NCI-H128 (cell line): ENCODE results near the gene SSC5D.
A peak's percentile ranks its signal among the peaks of the same experiment; 100 is the strongest.

Source experiments
- DNase-seq: peaks from one replicate; lab custom pipeline; 2025; ENCODE audit not compliant: unreplicated experiment; lab: John Stamatoyannopoulos, UW

Gene SSC5D

DNA sequence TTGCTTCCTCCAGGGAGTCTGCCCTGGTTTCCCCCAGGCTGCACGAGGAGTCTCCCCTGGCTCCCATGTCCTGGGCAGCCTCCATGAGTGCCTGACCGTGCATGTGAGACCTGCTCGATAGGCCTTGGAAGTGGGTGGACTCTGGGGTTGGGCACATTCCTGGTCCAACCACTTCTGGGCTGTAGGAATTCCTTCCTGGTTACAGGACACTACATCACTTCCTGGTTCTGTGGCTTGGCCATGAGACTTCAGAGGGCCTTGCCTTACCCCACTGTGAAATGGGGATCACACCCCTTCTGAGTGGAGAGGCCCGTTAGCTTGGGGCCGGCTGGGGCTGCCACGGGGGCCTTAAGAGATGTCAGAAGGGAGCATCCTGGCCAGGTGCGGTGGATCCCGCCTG, 15.8 kb upstream of the SSC5D start:
- no peak for DNase-seq

DNA sequence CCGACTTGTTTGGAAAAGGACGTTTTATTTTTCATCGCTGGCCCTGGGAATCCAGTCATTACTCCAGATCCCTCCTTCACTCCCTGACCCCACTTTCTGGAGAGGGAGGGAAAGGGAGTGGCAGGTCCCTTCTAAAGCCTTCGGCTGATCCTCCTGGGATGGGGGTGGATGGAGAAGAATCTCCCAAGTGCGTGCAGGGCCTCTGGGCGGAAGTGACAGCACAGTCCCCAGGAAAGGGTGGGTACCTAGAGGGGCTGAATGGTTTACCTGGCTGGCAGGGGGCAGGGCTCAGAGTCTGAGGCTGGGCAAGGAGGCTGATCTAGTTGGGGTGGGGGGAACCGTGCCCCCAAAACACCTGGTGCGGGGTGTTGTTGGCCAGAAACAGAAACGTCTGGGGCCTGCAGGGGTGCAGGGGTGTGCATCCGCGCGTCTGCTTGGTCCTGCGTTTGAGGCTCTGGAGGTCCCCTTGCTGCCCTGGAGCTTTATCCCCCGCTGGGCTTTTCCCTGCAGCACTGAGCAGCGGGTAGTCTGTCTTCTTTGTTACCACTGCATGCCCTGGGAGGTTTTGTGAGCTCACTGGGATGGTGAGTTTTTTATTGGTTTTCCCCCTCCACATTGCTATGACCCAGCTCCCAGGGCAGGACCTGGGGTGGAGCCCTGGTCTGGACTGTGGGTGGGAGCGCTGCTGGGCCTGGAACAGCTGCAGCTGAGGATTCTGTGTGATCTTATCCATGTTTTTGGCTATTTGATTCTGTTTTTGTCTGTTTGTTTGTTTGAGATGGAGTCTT, 14.8 kb upstream of the SSC5D start:
- no peak for DNase-seq

DNA sequence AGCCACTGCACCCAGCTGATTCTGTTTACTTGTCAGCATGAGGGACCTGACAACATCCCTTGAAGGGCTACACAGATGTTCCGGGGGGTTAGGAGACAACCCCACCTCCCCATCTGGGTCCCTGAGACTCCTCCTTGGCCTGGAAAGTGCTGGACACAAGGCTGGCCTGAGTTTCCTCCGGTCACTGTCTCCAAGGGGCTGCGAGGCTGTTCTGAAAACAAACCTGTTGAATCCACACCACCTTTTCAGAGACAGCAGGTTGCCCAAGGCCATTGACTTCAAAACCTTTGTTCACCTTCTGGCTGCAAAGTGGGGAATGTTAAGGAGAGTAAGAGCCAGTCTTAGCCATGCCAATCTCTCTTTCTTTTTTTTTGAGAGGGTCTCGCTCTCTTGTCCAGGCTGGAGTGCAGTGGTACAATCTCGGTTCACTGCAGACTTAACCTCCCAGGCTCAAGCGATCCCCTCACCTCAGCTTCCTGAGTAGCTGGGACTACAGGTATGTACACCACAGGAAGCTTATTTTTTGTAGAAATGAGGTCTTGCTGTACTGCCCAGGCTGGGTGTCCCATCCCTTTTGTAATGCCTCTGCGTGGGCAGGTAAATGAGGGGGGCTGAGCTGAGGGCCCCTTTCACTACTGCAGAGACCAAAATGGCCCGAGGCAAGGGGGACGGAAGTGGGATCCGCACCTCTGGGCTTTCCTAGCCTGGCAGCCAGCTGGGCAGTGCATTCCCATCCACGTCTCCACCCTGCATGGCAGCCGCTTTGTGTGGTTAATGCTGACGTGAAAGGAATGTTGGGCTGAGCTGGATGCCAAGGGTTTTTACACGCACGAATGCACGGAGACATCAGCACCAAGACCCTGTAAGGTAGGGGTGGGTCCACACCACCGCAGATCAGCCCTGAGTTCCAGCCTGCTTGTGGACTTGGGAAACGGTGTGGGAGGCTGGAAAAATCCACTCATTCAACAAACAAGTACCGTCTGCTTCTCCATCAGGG, 13.7 kb upstream of the SSC5D start:
- DNase-seq = no peak

DNA sequence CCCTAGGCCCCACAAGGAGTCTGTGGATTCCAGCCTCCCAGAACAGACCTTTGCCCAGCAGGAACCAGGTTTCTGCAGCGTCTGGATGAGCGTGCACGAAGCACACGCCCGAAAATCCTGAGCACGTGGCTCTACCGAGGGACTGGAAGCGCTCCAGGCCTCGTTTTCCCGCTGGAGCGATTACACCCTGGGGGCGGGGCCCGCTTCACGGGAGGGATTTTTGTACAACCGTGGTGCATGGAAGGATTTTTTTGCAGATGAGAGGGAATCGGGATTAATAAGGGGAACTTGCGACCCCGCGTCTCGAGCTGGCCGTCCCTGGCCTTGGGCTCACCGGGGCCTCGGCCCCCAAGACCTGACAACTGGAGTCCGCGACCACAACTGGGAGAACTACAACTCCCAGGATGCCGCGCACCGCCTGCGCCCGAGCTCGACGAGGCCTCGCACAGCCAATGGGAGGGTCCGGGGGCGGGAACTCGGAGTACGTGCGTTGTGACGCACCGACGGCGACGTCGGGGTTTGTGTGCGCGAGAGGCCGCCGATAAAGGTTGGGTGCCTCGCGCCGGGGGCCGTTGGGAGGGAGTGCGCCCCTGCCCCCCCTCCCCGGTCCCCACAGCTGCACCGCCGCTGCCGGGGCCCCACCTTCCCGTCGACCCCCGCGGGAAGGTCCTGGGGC, 12.0 kb upstream of the SSC5D start, which contains the start of gene ZNF628:
TSS of gene ZNF628 (plus strand) at position 518 of the 676 bp plus-strand sequence. CDS start 3,294 bp downstream, outside the sequence.
- DNase-seq = peak; percentile 96

DNA sequence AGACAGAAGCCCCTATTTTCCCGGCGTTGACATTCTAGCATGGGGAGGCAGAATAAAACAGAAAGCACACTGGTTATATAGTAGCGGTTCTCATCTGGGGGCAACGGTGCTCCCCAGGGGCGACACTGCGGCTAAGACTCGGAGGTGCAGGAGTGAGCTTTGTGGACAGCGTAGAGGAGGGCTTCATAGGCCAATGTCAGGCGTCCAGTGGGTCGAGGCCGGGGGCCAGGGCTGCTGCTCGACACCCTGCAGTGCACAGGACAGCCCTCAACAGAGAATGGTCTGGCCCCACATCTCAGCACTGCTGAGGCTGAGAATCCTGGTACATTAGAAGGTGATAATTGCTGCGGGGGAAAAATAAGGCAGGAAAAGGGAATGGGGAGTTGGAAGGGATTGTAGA, 10.3 kb upstream of the SSC5D start:
- DNase-seq = no peak

DNA sequence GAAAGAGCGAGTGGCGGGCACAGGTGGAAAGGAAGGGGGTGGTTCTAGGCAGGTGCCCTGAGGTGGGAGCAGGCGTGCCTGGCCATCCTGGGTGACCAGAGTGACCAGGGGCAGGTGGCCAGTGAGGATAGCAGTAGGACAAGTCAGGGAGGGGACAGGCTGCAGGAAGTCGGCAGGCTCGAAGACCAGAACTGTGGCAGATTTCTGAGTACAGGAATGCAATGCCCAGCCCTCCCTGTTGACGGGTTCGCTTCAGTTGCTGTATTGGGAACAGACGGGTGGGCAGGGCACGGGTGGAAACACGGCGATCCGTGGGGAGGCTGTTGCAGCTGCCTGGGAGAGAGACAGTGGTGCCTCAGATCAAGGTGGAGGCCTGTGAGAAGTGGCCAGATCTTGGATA, 9.9 kb upstream of the SSC5D start:
- DNase-seq = no peak

DNA sequence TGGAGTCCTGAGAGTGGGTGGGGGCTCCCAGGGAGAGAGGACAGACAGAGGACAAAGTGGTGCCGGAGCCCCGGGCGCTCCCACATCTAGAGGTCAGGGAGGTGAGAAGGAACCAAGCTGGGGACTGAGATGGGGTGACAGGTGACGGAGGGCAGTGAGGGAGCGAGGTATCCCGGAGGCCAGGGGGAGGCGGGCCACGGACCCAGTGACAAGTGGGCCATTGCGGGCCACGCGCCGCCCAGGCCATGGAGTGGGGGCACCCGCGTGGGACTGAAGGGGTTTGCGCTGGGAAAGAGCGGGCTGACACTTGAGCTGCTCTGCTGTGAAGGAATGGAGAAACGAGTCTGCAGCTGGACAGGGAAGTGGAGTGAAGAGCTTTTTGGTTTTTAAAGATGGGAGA, 9.2 kb upstream of the SSC5D start:
- no peak for DNase-seq

DNA sequence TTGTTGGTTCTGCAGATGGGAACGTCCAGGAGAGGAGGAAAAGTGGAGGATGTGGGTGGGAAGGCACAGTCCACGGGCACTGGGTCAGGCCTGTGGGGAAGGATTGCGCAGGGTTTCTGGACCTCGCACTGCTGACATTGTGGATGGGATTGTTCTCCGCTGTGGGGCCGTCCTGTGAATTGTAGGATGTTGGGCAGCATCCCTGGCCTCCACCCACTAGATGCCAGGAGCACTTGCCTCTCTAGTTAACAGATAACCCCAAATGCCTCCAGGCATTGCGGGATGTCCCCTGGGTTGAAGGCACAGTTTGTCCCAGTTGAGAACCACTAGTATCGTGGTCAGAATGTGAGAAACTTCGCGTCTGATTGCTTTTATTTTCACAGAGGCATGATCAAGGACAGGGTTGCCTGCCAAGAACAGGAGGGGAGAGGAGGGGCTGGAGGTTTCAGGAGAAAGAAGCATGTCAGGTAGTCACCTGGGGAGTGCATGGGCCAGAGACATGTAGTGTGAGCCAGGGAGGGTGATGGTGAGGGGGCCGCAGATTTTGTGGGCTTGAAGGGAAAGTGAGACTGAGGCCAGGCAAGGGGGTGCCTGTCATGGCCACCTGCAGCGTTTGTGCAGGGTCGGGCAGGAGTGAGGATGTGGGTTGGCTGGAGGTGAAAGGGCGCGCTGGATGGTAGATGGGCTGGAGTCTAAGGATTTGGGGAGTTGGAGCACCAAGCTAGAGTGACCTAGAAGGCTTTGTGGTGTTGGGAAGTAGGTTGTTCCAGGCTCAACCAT, 8.6 kb upstream of the SSC5D start:
- no peak for DNase-seq

DNA sequence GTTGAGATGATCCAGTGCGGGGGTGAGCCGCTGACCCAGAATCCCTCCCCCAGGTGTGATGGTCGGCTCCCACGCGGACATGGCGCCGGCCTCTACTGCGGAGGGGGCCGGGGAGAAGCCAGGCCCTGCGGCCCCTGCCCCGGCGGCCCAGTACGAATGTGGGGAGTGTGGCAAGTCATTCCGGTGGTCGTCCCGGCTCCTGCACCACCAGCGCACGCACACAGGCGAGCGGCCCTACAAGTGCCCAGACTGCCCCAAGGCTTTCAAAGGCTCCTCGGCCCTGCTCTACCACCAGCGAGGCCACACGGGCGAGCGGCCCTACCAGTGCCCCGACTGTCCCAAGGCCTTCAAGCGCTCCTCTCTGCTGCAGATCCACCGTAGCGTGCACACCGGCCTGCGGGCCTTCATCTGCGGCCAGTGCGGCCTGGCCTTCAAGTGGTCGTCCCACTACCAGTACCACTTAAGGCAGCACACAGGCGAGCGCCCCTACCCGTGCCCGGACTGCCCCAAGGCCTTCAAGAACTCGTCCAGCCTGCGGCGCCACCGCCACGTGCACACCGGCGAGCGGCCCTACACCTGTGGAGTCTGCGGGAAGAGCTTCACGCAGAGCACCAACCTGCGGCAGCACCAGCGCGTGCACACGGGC, 7.0 kb upstream of the SSC5D start:
- no peak for DNase-seq

DNA sequence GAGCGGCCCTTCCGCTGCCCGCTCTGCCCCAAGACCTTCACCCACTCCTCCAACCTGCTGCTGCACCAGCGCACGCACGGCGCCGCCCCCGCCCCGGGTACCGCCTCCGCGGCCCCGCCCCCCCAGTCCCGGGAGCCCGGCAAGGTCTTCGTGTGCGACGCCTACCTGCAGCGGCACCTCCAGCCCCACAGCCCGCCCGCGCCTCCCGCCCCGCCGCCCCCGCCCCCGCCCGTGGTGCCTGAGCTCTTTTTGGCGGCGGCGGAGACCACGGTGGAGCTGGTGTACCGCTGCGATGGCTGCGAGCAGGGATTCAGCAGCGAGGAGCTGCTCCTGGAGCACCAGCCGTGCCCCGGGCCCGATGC, 6.5 kb upstream of the SSC5D start:
- DNase-seq = no peak

DNA sequence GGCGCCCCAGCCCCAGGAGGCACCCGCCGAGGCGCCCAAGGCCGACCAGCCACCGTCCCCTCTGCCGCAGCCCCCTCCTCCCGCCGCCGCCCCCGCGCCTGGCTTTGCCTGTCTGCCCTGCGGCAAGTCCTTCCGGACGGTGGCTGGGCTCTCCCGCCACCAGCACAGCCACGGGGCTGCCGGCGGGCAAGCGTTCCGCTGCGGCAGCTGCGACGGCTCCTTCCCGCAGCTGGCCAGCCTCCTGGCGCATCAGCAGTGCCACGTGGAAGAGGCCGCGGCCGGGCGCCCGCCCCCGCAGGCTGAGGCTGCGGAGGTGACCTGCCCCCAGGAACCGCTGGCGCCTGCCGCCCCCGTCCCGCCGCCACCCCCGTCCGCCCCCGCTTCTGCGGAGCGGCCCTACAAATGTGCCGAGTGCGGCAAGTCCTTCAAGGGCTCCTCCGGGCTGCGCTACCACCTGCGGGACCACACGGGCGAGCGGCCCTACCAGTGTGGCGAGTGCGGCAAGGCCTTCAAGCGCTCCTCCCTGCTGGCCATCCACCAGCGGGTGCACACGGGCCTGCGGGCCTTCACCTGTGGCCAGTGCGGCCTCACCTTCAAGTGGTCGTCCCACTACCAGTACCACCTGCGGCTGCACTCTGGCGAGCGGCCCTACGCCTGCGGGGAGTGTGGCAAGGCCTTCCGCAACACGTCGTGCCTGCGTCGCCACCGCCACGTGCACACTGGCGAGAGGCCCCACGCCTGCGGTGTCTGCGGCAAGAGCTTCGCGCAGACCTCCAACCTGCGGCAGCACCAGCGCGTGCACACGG, 5.9 kb upstream of the SSC5D start:
- no peak for DNase-seq

DNA sequence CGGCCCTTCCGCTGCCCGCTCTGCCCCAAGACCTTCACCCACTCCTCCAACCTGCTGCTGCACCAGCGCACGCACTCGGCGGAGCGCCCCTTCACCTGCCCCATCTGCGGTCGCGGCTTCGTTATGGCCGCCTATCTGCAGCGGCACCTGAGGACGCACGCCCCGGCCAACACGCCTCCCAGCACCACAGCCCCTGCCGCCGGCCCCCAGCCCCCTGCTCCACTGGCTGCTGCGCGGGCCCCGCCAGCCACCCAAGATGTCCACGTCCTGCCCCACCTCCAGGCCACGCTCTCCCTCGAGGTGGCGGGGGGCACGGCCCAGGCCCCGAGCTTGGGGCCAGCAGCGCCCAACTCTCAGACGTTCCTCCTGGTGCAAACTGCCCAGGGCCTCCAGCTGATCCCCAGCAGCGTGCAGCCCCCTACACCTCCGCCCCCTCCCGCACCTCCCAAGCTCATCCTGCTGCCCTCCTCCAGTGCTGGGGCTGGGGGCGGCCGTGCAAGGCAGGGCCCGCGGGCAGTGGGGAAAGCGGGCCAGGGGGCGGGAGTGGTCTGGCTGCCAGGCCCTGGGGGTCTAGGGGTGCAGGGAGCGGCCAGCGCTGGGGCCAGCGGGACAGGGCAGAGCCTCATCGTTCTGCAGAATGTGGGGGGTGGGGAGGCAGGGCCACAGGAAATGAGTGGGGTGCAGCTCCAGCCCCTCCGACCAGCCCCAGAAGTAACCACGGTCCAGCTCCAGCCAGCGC, 5.1 kb upstream of the SSC5D start:
- DNase-seq = no peak

DNA sequence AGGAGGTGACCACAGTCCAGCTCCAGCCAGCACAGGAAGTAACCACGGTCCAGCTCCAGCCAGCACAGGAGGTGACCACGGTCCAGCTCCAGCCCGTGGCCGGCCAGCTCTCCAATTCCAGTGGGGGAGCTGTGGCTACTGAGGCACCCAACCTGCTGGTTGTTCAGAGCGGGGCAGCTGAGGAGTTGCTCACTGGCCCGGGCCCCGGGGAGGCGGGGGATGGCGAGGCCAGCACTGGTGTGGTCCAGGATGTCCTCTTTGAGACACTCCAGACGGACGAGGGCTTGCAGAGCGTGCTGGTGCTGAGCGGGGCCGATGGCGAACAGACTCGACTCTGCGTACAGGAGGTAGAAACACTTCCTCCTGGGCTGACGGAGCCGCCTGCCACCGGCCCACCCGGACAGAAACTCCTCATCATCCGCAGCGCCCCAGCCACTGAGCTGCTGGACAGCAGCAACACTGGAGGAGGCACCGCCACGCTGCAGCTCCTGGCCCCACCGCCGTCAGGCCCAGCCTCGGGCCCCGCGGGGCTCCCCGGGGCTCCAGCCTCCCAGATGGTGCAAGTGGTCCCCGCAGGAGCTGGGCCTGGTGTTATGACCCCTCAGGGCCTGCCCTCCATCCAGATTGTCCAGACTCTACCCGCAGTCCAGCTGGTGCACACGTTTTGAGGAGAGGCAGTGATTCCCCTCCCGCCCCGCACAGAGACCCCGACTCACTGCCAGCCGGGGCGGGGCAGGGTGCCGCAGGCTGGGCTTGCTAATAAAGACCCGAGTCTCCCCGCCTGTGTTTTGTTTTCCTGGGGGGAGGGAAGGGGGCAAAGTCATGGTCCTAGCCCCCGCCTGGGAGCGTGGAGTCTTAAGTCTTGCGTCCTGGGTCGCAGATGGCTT, 4.3 kb upstream of the SSC5D start:
- DNase-seq = no peak

DNA sequence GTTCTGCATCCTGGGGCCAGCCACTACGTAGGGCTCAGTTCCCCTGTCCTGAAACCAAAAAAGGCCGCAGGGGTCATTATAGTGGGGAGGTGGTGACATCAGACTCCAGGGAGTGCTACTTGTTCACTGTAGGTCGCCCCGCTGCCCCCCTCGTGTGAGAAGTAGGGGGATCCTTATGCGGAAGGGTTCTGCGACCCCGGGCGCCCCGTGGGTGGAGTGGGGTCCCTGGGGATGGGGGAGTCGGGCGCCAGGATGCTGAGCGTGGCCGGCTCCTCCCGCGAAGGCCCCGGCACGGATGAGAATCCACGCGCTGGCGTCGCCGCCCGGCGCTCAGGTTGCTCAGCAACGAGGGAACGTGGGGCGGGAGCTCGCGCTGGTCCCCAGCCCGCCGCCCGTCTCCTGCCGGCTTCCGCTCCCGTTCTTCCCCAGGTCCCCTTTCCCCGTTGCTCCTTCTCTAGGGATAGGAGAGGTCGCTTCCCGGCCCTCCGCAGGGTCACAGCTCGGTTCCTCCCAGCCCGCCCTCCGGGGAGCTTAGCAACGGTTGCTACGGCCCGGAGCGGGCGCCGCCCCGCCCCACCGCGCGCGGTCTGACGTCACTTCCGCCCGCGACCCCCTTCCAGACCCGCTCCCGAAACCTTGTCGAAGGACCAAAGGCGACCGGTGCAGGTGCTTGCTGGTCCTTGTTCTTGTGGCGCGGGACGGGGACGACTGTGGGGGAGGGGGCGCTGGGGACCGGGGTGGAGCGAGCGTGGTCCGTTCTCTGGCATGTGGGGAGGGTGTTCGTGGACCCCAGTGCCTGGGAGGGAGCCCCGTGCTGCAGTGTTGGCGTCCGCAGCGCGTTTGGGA, 3.4 kb upstream of the SSC5D start, which contains the start of gene NAT14:
TSS of gene NAT14 (plus strand) at position 596 of the 846 bp plus-strand sequence. CDS start 521 bp downstream, outside the sequence.
- DNase-seq = peak; percentile 49

DNA sequence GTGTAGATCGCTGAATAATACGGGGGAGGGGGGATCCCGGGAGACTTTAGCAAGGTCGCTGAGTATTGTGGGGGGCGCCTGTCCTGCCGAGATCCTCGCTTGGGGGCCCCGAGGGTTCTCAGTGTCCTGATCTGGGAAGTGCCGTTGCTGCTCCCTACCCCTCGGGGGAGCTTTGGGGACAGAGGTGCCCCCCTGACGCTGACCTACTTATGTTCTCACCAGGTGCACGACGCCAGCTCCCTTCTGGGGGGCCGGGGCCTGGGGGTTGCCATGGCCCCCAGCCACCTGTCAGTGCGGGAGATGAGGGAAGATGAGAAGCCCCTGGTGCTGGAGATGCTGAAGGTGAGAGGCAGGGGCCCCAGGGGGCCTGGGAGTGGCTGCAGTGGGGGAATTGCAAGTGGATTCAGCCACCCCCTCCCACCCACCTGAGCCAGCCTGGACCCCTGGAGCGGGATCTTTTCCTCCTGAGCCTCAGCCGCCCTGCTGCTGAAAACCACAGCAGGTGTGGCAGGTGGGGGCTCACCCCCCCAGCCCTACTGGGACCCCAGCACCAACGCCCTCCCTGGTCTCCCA, 2.7 kb upstream of the SSC5D start:
- DNase-seq = no peak
